ENCODE measurements around the gene AQP4.

AQP4 gene

GRCh38 chr18:26865557-26865956, at the start of gene AQP4:
TSS of gene AQP4 (minus strand) at chr18:26865707. CDS start at chr18:26865689, 18 bp downstream.
- DNase-seq: no peak

GRCh38 chr18:26911840-26912239, 46.3 kb upstream of the AQP4 start:
- DNase-seq: no peak

GRCh38 chr18:26909599-26910290, 44.2 kb upstream of the AQP4 start:
- DNase-seq: no peak

- DNase-seq: no peak
These were observed 43.4 kb upstream of the AQP4 start for GRCh38 chr18:26908906-26909305.

- DNase-seq: no peak
These were observed 36.8 kb upstream of the AQP4 start for GRCh38 chr18:26902291-26902690.

GRCh38 chr18:26901020-26901419, 35.5 kb upstream of the AQP4 start:
- DNase-seq: no peak

GRCh38 chr18:26894426-26894825, 28.9 kb upstream of the AQP4 start:
- no peak for DNase-seq

GRCh38 chr18:26893996-26894395, 28.5 kb upstream of the AQP4 start:
- no peak for DNase-seq

GRCh38 chr18:26888259-26888658, 22.8 kb upstream of the AQP4 start:
- no peak for DNase-seq

GRCh38 chr18:26875040-26875654, 9.6 kb upstream of the AQP4 start:
- no peak for DNase-seq

- DNase-seq: no peak
These were observed 8.8 kb upstream of the AQP4 start for GRCh38 chr18:26874283-26874682.

- no peak for DNase-seq
These were observed 4.1 kb upstream of the AQP4 start for GRCh38 chr18:26869640-26870039.

- DNase-seq: no peak
These were observed 3.6 kb upstream of the AQP4 start for GRCh38 chr18:26868968-26869586.

GRCh38 chr18:26867471-26867870, 2.0 kb upstream of the AQP4 start:
- DNase-seq: no peak

- no peak for DNase-seq
These were observed 849 bp downstream of the AQP4 start for GRCh38 chr18:26864658-26865057.

- DNase-seq: no peak
These were observed 1.5 kb downstream of the AQP4 start for GRCh38 chr18:26863921-26864497.

- no peak for DNase-seq
These were observed 2.2 kb downstream of the AQP4 start for GRCh38 chr18:26863122-26863879.

GRCh38 chr18:26862084-26862483, 3.4 kb downstream of the AQP4 start:
- DNase-seq: no peak

GRCh38 chr18:26854292-26854881, 11.1 kb downstream of the AQP4 start:
- DNase-seq: no peak

GRCh38 chr18:26853401-26853800, 12.1 kb downstream of the AQP4 start:
- no peak for DNase-seq

- no peak for DNase-seq
These were observed 21.7 kb downstream of the AQP4 start for GRCh38 chr18:26843760-26844159.

- no peak for DNase-seq
These were observed 24.5 kb downstream of the AQP4 start for GRCh38 chr18:26840965-26841364.

GRCh38 chr18:26839609-26840008, 25.9 kb downstream of the AQP4 start:
- DNase-seq: no peak

Data from GF-D8 (cell line).